T-helper 17 cell (primary cell): ENCODE results near the gene GTPBP4. TPM values are rescaled to one million over a fixed set of nuclear protein-coding genes. Genes with fewer than 3 reads are reported as not detected.

Source experiments
- ATAC-seq: fragments of 150-1000 bp; cut with Tn5 transposase; 2 replicates; pipeline ENCODE4 v1.10.0; 2021; ENCODE audit warnings: mild to moderate bottlenecking, moderate library complexity
- DNase-seq, 3 donors: peaks; one replicate each; pipeline versions ENCODE4 v3.0.0 to v3.0.0-alpha.2; 2020 to 2021
- H3K9me3 ChIP-seq: one replicate; pipeline ENCODE4 v1.7.0; 2013; ENCODE audit warnings: low read length, mild to moderate bottlenecking; ENCODE audit not compliant: control insufficient read depth, poor library complexity, severe bottlenecking
- H3K27ac Mint-ChIP-seq: one replicate; pipeline ENCODE4 v1.8.0; 2022; ENCODE audit warnings: mild to moderate bottlenecking, moderate library complexity, mixed read lengths
- H3K27me3 Mint-ChIP-seq: one replicate; pipeline ENCODE4 v1.8.0; 2022; ENCODE audit warnings: mixed read lengths
- H3K36me3 Mint-ChIP-seq: one replicate; pipeline ENCODE4 v1.8.0; 2022; ENCODE audit warnings: low read depth, mixed read lengths
- H3K4me1 Mint-ChIP-seq: one replicate; pipeline ENCODE4 v1.8.0; 2022; ENCODE audit warnings: mild to moderate bottlenecking, mixed read lengths
- H3K4me3 Mint-ChIP-seq: one replicate; pipeline ENCODE4 v1.8.0; 2022; ENCODE audit warnings: mild to moderate bottlenecking, moderate library complexity, mixed read lengths
- total RNA-seq, 4 donors: library from RNA in 2 of 4; stranded (reverse) in 2 of 4; gene quantifications; one replicate each; pipeline ENCODE4 v1.2.3 and lab custom pipeline; 2022 to 2026

Gene GTPBP4
- total RNA-seq, 2 donors from 2014 or later: 44.4 to 52.7 TPM

- H3K9me3 ChIP-seq: no peaks in the 10 kb centered on the region
- Mint-ChIP-seq H3K36me3 (no peaks in the 10 kb centered on the region), H3K27ac (peak overlapping the region; percentile 97), H3K4me3 (peak overlapping the region; percentile 94), H3K4me1 (peaks cover 36% of the 10 kb centered on the region), H3K27me3 (no peaks in the 10 kb centered on the region)
- DNase-seq (peak in 1 of 3 donors; percentile 48), ATAC-seq (peak; percentile 10)
These were observed 60.1 kb downstream of the GTPBP4 start for GRCh38 chr10:1048349-1048731.

- H3K9me3 ChIP-seq: no peaks in the 10 kb centered on the region
- no peaks in the 10 kb centered on the region for H3K27me3 Mint-ChIP-seq
- H3K36me3 Mint-ChIP-seq: no peaks in the 10 kb centered on the region
- peaks cover 36% of the 10 kb centered on the region for H3K4me1 Mint-ChIP-seq
- H3K27ac Mint-ChIP-seq: peak within 1 kb of the TSS; percentile 97
- ATAC-seq (peak; percentile 82), DNase-seq (peak; percentile 95 to 96 (median 96))
- peak within 1 kb of the TSS; percentile 94 for H3K4me3 Mint-ChIP-seq
These were observed 60.6 kb downstream of the GTPBP4 start, which contains the start of gene IDI1 for GRCh38 chr10:1048732-1049424. Gene IDI1, minus strand, starts transcription at chr10:1049119. Its CDS starts 116 bp downstream, at chr10:1049003.

GRCh38 chr10:1049425-1049958 is 61.3 kb downstream of the GTPBP4 start:
- Mint-ChIP-seq H3K27me3 (no peaks in the 10 kb centered on the region), H3K27ac (peak overlapping the region; percentile 97), H3K36me3 (no peaks in the 10 kb centered on the region), H3K4me1 (peaks cover 35% of the 10 kb centered on the region), H3K4me3 (peak overlapping the region; percentile 94)
- no peak for ATAC-seq
- no peak for DNase-seq
- H3K9me3 ChIP-seq: no peaks in the 10 kb centered on the region

GRCh38 chr10:1050145-1050544 is 61.9 kb downstream of the GTPBP4 start:
- H3K9me3 ChIP-seq: no peaks in the 10 kb centered on the region
- DNase-seq: no peak
- Mint-ChIP-seq H3K4me3 (peak overlapping the region; percentile 94), H3K36me3 (no peaks in the 10 kb centered on the region), H3K4me1 (peaks cover 36% of the 10 kb centered on the region), H3K27me3 (no peaks in the 10 kb centered on the region), H3K27ac (peak overlapping the region; percentile 97)
- ATAC-seq: no peak

- DNase-seq (peak in 2 of 3 donors; percentile 33 to 36), ATAC-seq (peak; percentile 6)
- H3K36me3 Mint-ChIP-seq: no peaks in the 10 kb centered on the region
- H3K4me1 Mint-ChIP-seq: peaks cover 33% of the 10 kb centered on the region
- H3K4me3 Mint-ChIP-seq: peak overlapping the region; percentile 94
- H3K27me3 Mint-ChIP-seq: no peaks in the 10 kb centered on the region
- H3K27ac Mint-ChIP-seq: peak overlapping the region; percentile 97
- H3K9me3 ChIP-seq: no peaks in the 10 kb centered on the region
These were observed 62.3 kb downstream of the GTPBP4 start for GRCh38 chr10:1050554-1050953.

GRCh38 chr10:1054684-1055083 is 66.5 kb downstream of the GTPBP4 start:
- DNase-seq (no peak), ATAC-seq (no peak)
- Mint-ChIP-seq H3K4me1 (peaks cover 45% of the 10 kb centered on the region), H3K4me3 (peak overlapping the region; percentile 56), H3K36me3 (no peaks in the 10 kb centered on the region), H3K27me3 (no peaks in the 10 kb centered on the region), H3K27ac (peak overlapping the region; percentile 98)
- no peaks in the 10 kb centered on the region for H3K9me3 ChIP-seq

- peak; percentile 81 to 89 (median 85) for DNase-seq
- Mint-ChIP-seq H3K4me3 (peak within 1 kb of the TSS; percentile 98), H3K27me3 (no peaks in the 10 kb centered on the region), H3K4me1 (peaks cover 52% of the 10 kb centered on the region), H3K36me3 (peaks cover 2% of the 10 kb centered on the region), H3K27ac (peak within 1 kb of the TSS; percentile 98)
- peak; percentile 94 for ATAC-seq
- H3K9me3 ChIP-seq: no peaks in the 10 kb centered on the region
These were observed 68.3 kb downstream of the GTPBP4 start, which contains the start of gene WDR37 for GRCh38 chr10:1056326-1057105. Gene WDR37, plus strand, starts transcription at chr10:1056385. Its CDS starts 15,771 bp downstream, at chr10:1072156.

- H3K9me3 ChIP-seq: no peaks in the 10 kb centered on the region
- Mint-ChIP-seq H3K27ac (peak overlapping the region; percentile 98), H3K27me3 (no peaks in the 10 kb centered on the region), H3K36me3 (peaks cover 2% of the 10 kb centered on the region), H3K4me3 (peak overlapping the region; percentile 98), H3K4me1 (peaks cover 57% of the 10 kb centered on the region)
- DNase-seq (no peak), ATAC-seq (peak; percentile 23)
These were observed 68.9 kb downstream of the GTPBP4 start for GRCh38 chr10:1057106-1057657.

- H3K27ac Mint-ChIP-seq: peak overlapping the region; percentile 98
- H3K27me3 Mint-ChIP-seq: no peaks in the 10 kb centered on the region
- H3K4me1 Mint-ChIP-seq: peaks cover 62% of the 10 kb centered on the region
- DNase-seq: no peak
- peaks cover 2% of the 10 kb centered on the region for H3K36me3 Mint-ChIP-seq
- ATAC-seq: no peak
- H3K4me3 Mint-ChIP-seq: peak overlapping the region; percentile 98
- H3K9me3 ChIP-seq: no peaks in the 10 kb centered on the region
These were observed 69.8 kb downstream of the GTPBP4 start for GRCh38 chr10:1058017-1058416.

GRCh38 chr10:1059902-1060301 is 71.7 kb downstream of the GTPBP4 start:
- Mint-ChIP-seq H3K27me3 (no peaks in the 10 kb centered on the region), H3K4me1 (peaks cover 67% of the 10 kb centered on the region), H3K4me3 (no peak overlapping the region), H3K36me3 (peaks cover 5% of the 10 kb centered on the region), H3K27ac (peak overlapping the region; percentile 89)
- H3K9me3 ChIP-seq: no peaks in the 10 kb centered on the region
- DNase-seq: no peak
- ATAC-seq: no peak

GRCh38 chr10:1061930-1062774 is 73.9 kb downstream of the GTPBP4 start:
- Mint-ChIP-seq H3K27me3 (no peaks in the 10 kb centered on the region), H3K27ac (peak overlapping the region; percentile 94), H3K36me3 (peaks cover 5% of the 10 kb centered on the region), H3K4me3 (peak overlapping the region; percentile 73), H3K4me1 (peaks cover 59% of the 10 kb centered on the region)
- H3K9me3 ChIP-seq: no peaks in the 10 kb centered on the region
- DNase-seq (no peak), ATAC-seq (peak; percentile 36)

GRCh38 chr10:1063232-1063865 is 75.1 kb downstream of the GTPBP4 start:
- peaks cover 52% of the 10 kb centered on the region for H3K4me1 Mint-ChIP-seq
- ATAC-seq: peak; percentile 88
- no peaks in the 10 kb centered on the region for H3K9me3 ChIP-seq
- H3K4me3 Mint-ChIP-seq: peak overlapping the region; percentile 73
- peak overlapping the region; percentile 94 for H3K27ac Mint-ChIP-seq
- no peaks in the 10 kb centered on the region for H3K27me3 Mint-ChIP-seq
- no peak for DNase-seq
- peaks cover 5% of the 10 kb centered on the region for H3K36me3 Mint-ChIP-seq
